AG10803 (cell line): ENCODE data around the gene SUGCT.

ENCODE experiments used
- DNase-seq: peaks from one replicate; pipeline ENCODE4 v3.0.0; 2010; ENCODE audit warnings: low read depth
- H3K4me3 ChIP-seq: 2 replicates; pipeline ENCODE4 v1.5.1; 2011; ENCODE audit warnings: mild to moderate bottlenecking, low read length, control low read depth
- CTCF ChIP-seq: conservative IDR thresholded peaks from 2 replicates; pipeline ENCODE4 v1.5.1; 2011; ENCODE audit warnings: mild to moderate bottlenecking, low read length, control low read depth, inconsistent platforms

SUGCT gene

GRCh38 chr7:40815512-40815911 is 680.7 kb downstream of the SUGCT start:
- peak; percentile 92 for DNase-seq
- no peak overlapping the region for H3K4me3 ChIP-seq
- no peak for TF ChIP-seq CTCF

GRCh38 chr7:40822861-40823260 is 688.1 kb downstream of the SUGCT start:
- peak; percentile 50 for DNase-seq
- H3K4me3 ChIP-seq = no peak overlapping the region
- no peak for TF ChIP-seq CTCF

DNA sequence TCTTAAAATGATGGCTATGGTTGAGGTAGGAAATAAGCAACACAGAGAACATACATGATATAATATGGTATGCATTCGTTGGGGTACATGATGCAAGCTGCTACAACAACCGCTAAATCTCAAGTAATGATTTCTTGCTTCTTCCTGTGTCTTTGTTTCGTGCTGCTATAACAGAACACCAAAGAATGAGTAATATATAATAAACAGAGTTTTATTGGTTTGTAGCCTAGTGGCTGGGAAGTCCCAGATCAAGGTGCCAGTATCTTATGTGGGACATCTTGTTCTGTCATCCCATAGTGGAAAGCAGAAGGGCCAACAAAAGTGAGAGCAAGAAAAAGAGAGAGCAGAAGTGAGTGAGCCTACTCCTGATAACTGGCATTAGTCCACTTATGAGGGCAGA is 689.7 kb downstream of the SUGCT start:
- DNase-seq = no peak
- no peak overlapping the region for H3K4me3 ChIP-seq
- no peak for TF ChIP-seq CTCF

DNA sequence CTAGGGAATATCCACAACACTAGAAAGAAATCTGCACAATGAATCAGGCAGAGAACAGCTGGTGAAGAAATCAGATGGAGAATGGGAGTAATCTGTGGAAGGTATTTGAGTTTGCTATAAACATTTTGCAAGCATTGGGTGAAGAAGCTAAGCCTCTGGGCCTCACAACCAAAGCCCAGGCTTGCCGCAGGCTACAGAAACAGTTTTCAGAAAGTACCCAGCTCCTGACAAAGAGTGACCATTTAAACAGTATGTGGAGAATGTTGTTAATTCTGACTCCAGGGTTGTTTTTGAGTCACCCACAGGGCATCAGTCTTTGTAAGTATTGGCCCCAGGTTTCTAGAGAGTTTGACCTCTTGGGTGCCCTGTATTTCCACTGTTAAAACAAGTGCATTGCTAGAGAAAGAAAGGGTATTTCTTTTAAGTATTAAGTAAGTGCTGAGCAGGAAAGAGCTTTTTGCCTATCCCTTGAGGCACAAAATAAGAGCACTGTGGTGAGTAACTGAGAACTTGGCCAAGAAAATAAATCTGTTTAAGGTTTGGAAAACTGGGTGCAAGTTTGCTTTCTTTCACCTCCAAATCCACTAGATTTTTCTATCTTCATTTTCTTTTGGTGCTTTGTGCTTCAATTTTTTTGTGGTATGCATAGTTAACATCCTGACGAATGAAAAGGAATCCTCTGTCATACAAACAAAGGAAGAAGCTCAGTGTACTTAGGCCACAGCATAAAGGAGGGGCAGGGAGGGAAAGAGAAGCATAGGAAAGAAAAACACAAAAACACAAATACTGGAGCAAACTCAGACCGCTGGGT is 691.8 kb downstream of the SUGCT start:
- H3K4me3 ChIP-seq = no peak overlapping the region
- no peak for TF ChIP-seq CTCF
- DNase-seq = peak; percentile 74

DNA sequence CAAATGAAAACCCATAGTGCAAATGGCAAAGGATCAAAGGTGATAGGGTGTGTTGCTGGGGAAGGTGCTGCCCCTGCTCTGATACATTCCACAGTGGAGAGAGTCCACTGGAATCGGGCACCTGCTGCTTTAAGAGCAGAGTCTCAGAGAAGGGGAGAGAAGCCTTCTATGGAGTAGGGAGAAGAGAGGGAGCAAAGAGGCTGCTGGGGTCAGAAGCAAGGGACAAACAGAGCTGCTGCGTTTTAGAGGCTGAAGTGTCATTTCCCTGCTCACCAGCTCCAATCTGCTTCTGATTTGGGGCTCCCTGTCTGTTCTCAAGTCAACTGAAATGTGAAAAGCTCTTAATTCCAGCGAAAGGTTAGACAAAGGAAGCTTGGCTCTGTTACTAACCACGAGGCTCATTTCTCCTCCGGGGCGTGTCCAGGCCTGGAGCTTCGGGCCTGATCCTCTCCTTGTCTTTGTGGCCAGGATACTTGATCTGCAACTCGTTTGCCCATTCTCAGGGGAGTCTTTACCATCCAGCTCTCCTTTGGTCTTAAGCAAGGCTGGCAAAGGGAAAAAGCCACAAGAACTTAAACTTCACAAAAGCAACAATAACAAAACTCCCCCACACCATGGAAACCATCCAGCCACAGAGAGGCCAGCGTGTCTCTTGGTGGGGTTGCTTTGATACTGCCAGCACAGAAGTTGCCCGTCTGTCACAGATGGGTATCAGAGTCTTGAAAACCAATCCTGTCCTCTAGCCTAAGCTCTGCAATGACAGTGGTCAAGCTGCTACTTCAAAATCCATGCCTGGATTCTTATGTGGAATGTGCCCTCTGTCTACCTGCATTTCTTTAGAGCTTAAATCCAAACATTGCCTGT is 692.6 kb downstream of the SUGCT start:
- peak; percentile 90 for DNase-seq
- no peak overlapping the region for H3K4me3 ChIP-seq
- no peak for TF ChIP-seq CTCF

GRCh38 chr7:40828686-40829600 is 694.1 kb downstream of the SUGCT start:
- no peak overlapping the region for H3K4me3 ChIP-seq
- no peak for TF ChIP-seq CTCF
- no peak for DNase-seq
